GM12878 (cell line): ENCODE measurements around the gene PROCA1. TPM values are rescaled to one million over a fixed set of nuclear protein-coding genes. Genes with fewer than 3 reads are reported as not detected.

Source experiments
- ATAC-seq: fragments of 200-7000 bp; cut with Tn5 transposase; 3 replicates; pipeline ENCODE4 v1.9.1; 2020; ENCODE audit warnings: mild to moderate bottlenecking, moderate library complexity
- BruUV-seq: library from RNA; stranded (reverse); fragments of 400-500 nt; replicated peaks from 2 replicates; lab custom pipeline; 2021; lab: Mats Ljungman, UMichigan
- CTCF ChIA-PET: fragments of 300-600 bp; sonication (Branson Sonifier 250); formaldehyde crosslinking; extraction: SDS; loops from one replicate; lab custom pipeline; 2021; ENCODE audit warnings: inconsistent platforms; lab: Yijun Ruan, JAX
- POLR2A ChIA-PET: fragments of 350-600 bp; formaldehyde crosslinking; extraction: SDS; loops from one replicate; lab custom pipeline; 2021; ENCODE audit warnings: inconsistent platforms; lab: Charles Lee
- RAD21 ChIA-PET: fragments of 300-600 bp; sonication (Branson Sonifier 250); formaldehyde crosslinking; loops from one replicate; lab custom pipeline; 2023; ENCODE audit warnings: antibody characterized with exemption; ENCODE audit not compliant: unreplicated experiment; lab: Charles Lee
- SMC1A ChIA-PET: fragments of 300-600 bp; sonication (Branson Sonifier 250); formaldehyde crosslinking; loops from one replicate; lab custom pipeline; 2023; ENCODE audit not compliant: unreplicated experiment, uncharacterized antibody; lab: Charles Lee
- DNase-seq: peaks from one replicate; pipeline ENCODE4 v3.0.0-alpha.2; 2011; ENCODE audit warnings: low read depth, low spot score
- FAIRE-seq: peaks from 3 replicates; lab custom pipeline; 2011; peaks lifted over from hg19 to GRCh38; lab: Jason Lieb, UNC
- H2AFZ ChIP-seq: 2 replicates; pipeline ENCODE4 v1.6.0; 2011; ENCODE audit warnings: low read depth, low read length, control low read depth; ENCODE audit not compliant: control insufficient read depth
- H3K27ac ChIP-seq: 2 replicates; pipeline ENCODE4 v1.5.1; 2011; ENCODE audit warnings: control low read depth; ENCODE audit not compliant: control insufficient read depth, insufficient read depth
- H3K27me3 ChIP-seq, 2 experiments: replicated peaks in 1 of 2; 2 replicates each; pipeline versions ENCODE4 v1.6.0 to v1.6.1; 2011; ENCODE audit warnings: low read length in 1 of 2; ENCODE audit not compliant: control insufficient read depth in 2 of 2, insufficient read depth in 2 of 2
- H3K36me3 ChIP-seq, 2 experiments: 2 replicates each; pipeline ENCODE4 v1.5.1; 2011; ENCODE audit warnings: low read length in 1 of 2; ENCODE audit not compliant: control insufficient read depth in 2 of 2, insufficient read depth in 2 of 2
- H3K4me1 ChIP-seq: 2 replicates; pipeline ENCODE4 v1.6.1; 2011; ENCODE audit warnings: mild to moderate bottlenecking, low read length, moderate library complexity, mixed read lengths; ENCODE audit not compliant: control insufficient read depth, insufficient read depth
- H3K4me2 ChIP-seq: 2 replicates; pipeline ENCODE4 v1.6.0; 2011; ENCODE audit warnings: control low read depth; ENCODE audit not compliant: control insufficient read depth, insufficient read depth
- H3K4me3 ChIP-seq: fragments of 200-600 bp; sonication (generic); 2 replicates; pipeline ENCODE4 v1.5.1; 2016
- H3K79me2 ChIP-seq: 2 replicates; pipeline ENCODE4 v1.6.0; 2011; ENCODE audit warnings: low read length; ENCODE audit not compliant: control insufficient read depth, insufficient read depth
- H3K9ac ChIP-seq: 2 replicates; pipeline ENCODE4 v1.8.0; 2011; ENCODE audit warnings: low read length, control low read depth, mixed read lengths; ENCODE audit not compliant: control insufficient read depth, insufficient read depth
- H3K9me3 ChIP-seq: replicated peaks from 3 replicates; pipeline ENCODE4 v1.5.1; 2011; ENCODE audit warnings: mild to moderate bottlenecking, low read length; ENCODE audit not compliant: control insufficient read depth, insufficient read depth
- H4K20me1 ChIP-seq: 2 replicates; pipeline ENCODE4 v1.6.0; 2011; ENCODE audit not compliant: control insufficient read depth, insufficient read depth
- HDAC6 ChIP-seq: fragments of 200-600 bp; sonication (generic); IDR thresholded peaks from one replicate; pipeline ENCODE4 v1.8.0; 2017; ENCODE audit warnings: antibody characterized with exemption; ENCODE audit not compliant: unreplicated experiment
- SPI1 ChIP-seq: IDR thresholded peaks from 2 replicates; pipeline ENCODE4 v1.6.1; 2011; ENCODE audit warnings: low read depth, mild to moderate bottlenecking, low read length, moderate library complexity, borderline replicate concordance; ENCODE audit not compliant: insufficient read depth
- ZBED1 ChIP-seq: IDR thresholded peaks from 2 replicates; pipeline ENCODE4 v1.6.1; 2016; ENCODE audit warnings: borderline replicate concordance
- ZNF384 ChIP-seq: IDR thresholded peaks from 2 replicates; pipeline ENCODE4 v1.6.1; 2012; ENCODE audit warnings: low read depth, mild to moderate bottlenecking, low read length, improper control_type of control experiment, borderline replicate concordance
- WGBS: methylation state at CpG from one replicate; pipeline ENCODE4 v1.1.6; 2016; ENCODE audit warnings: low lambda C conversion rate; ENCODE audit not compliant: insufficient replicate concordance, insufficient coverage; ENCODE audit errors: missing lambda C conversion rate; 5-methylcytosine and 5-hydroxymethylcytosine counted together
- in situ Hi-C: fragments of 300-500 bp; cut with MboI; formaldehyde crosslinking; loops from 9 replicates; pipeline ENCODE4 v1.14.3; 2018; ENCODE audit warnings: mixed read lengths
- intact Hi-C: fragments of 100-400 bp; cut with micrococcal nuclease; formaldehyde crosslinking; loops from one replicate; pipeline ENCODE4 v1.14.2; 2022; ENCODE audit not compliant: unreplicated experiment
- polyA plus RNA-seq, 11 experiments: library from polyadenylated mRNA; depleted of rRNA in 4 of 11; unstranded in 6 of 11; stranded (reverse) in 5 of 11; fragments of >200 nt; fragmentation: Nextera tagmentation in 4 of 11; fragmentation: Illumina TruSeq in 1 of 11; extraction: Ambion mirVana in 4 of 11; extraction: Trizol in 1 of 11; gene quantifications; 1 replicate in 1 of 11; 2 replicates in 10 of 11; pipeline versions ENCODE4 v1.2.1 to v1.2.3, GENCODE V29; 2011 to 2016; ENCODE audit warnings: inconsistent platforms in 2 of 11, missing spikeins in 2 of 11, low read depth in 1 of 11
- total RNA-seq, 4 experiments: library from RNA; depleted of rRNA in 3 of 4; stranded (reverse); fragments of >200 nt in 3 of 4; fragmentation: Illumina TruSeq in 1 of 4; extraction: Trizol in 1 of 4; gene quantifications; 2 replicates each; pipeline versions ENCODE4 v1.2.1 to v1.2.3, GENCODE V29; 2013 to 2021

Gene PROCA1
- total and polyA plus RNA-seq, 10 of the 15 experiments (the other 5 are each of a cell fraction or from before 2014, with no cell fraction given), result 0.35 to 4.8 (median 1.4) TPM

- in situ Hi-C loops (no loop called here), intact Hi-C loops (no loop called here)
- DNase-seq (no peak), ATAC-seq (no peak), FAIRE-seq (no peak)
- ChIA-PET SMC1A (interaction anchor here (1.3 kb wide), 1 partner anchor 13 kb away, joined by 3 read pairs; no protein-coding TSS in a partner anchor), RAD21 (interaction anchor here (1.3 kb wide), 1 partner anchor 451 kb away, joined by 4 read pairs; no protein-coding TSS in a partner anchor), CTCF (interaction anchor here (1.2 kb wide), 1 partner anchor 19 kb away, joined by 6 read pairs; no protein-coding TSS in a partner anchor), POLR2A (no interaction called here)
- H3K36me3 ChIP-seq, result peaks cover 0 to 23% of the 10 kb centered on the region in 2 experiments; a peak in 2 of 4 replicates
- BruUV-seq, result no TSS peak
- H3K27me3 ChIP-seq, result no peaks in the 10 kb centered on the region
- TF ChIP-seq SPI1, result peak; percentile 60; the same call in 1 of the 2 replicates
- TF ChIP-seq ZBED1, result no peak
- no peak overlapping the region for H2AFZ ChIP-seq
- H3K4me1 ChIP-seq, result peaks cover 3% of the 10 kb centered on the region; the same call in 1 of the 2 replicates
- H3K9me3 ChIP-seq, result no peaks in the 10 kb centered on the region
- H3K27ac ChIP-seq, result no peak overlapping the region
- peaks cover 4% of the 10 kb centered on the region; the same call in 1 of the 2 replicates for H4K20me1 ChIP-seq
- H3K9ac ChIP-seq, result no peak overlapping the region
- no peak overlapping the region for H3K4me2 ChIP-seq
- 100% methylated on average over 2 of the region's 2 CpGs for WGBS
- no peak overlapping the region for H3K4me3 ChIP-seq
- peaks cover 57% of the 10 kb centered on the region for H3K79me2 ChIP-seq
These were observed 45.7 kb downstream of the PROCA1 start for GRCh38 chr17:28665994-28666393.

DNA sequence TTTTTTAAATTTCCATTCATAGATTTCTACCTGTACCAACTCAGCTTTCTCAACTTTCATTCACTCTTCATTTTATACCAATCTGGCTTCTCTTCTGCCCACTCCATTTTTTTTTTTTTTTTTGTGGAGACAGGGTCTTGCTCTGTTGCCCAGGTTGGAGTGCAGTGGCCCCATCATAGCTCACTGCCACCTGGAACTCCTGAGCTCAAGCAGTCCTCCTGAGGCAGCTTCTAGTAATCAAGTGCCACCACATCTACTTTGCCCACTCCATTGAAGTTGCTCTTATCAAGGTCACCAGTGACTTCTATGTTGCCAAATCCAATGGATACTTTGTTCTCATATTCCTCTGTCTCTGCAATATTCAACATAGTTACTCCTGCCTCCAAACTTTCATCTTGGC, 48.0 kb downstream of the PROCA1 start:
- in situ Hi-C loops, result no loop called here
- no TSS peak for BruUV-seq
- ChIA-PET RAD21 (interaction anchor here (0.6 to 1.1 kb wide), 3 partner anchors 17 to 66 kb away, joined by 3 read pairs; no protein-coding TSS in a partner anchor), SMC1A (no interaction called here), POLR2A (interaction anchor here (3.4 to 4.9 kb wide), 2 partner anchors 20 to 56 kb away, joined by 25 to 46 read pairs; partner anchors contain the start of genes BLTP2 and RPL23A), CTCF (interaction anchor here (4.5 kb wide), 1 partner anchor 17 kb away, joined by 84 read pairs; the partner anchor contains the start of gene BLTP2)
- no peak for ATAC-seq
- no peak overlapping the region for H2AFZ ChIP-seq
- no peak for DNase-seq
- H3K9ac ChIP-seq, result no peak overlapping the region
- H3K27me3 ChIP-seq, result no peaks in the 10 kb centered on the region
- peak overlapping the region; percentile 38 for H3K4me2 ChIP-seq
- H4K20me1 ChIP-seq, result peaks cover 4% of the 10 kb centered on the region; the same call in 1 of the 2 replicates
- H3K9me3 ChIP-seq, result no peaks in the 10 kb centered on the region
- peak overlapping the region; percentile 98; the same call in 1 of the 2 replicates for H3K4me3 ChIP-seq
- peaks cover 68% of the 10 kb centered on the region for H3K79me2 ChIP-seq
- FAIRE-seq, result no peak
- peaks cover 2 to 14% of the 10 kb centered on the region in 2 experiments for H3K36me3 ChIP-seq
- no peak overlapping the region for H3K27ac ChIP-seq
- H3K4me1 ChIP-seq, result peaks cover 3% of the 10 kb centered on the region; the same call in 1 of the 2 replicates
- TF ChIP-seq ZNF384 (peak; percentile 77), HDAC6 (no peak)
- intact Hi-C loops, result loop anchor here (5.0 kb wide), 1 partner anchor 54 kb away; the partner anchor contains the start of genes RAB34 and RPL23A
